ENCODE measurements around the gene SCT. TPM values are rescaled to one million over a fixed set of nuclear protein-coding genes. Genes with fewer than 3 reads are reported as not detected.

SCT gene
- not detected in 5 replicates for total RNA-seq (2022; extraction: Qiagen RNA extraction; ENCODE audit: low read depth)

GRCh38 chr11:626475-627307 is at the start of gene SCT:
SCT (minus strand) TSS chr11:627181; CDS start chr11:627143, 38 bp downstream.

GRCh38 chr11:636511-637332 is 9.7 kb upstream of the SCT start, which contains the start of gene DRD4:
DRD4 (plus strand) TSS chr11:637269; CDS start chr11:637305, 36 bp downstream.

GRCh38 chr11:624705-625635 is 2.0 kb downstream of the SCT start, which contains the start of gene CDHR5:
CDHR5 (minus strand) TSS chr11:624955; CDS start chr11:624902, 53 bp downstream.

GRCh38 chr11:615504-616319 is 11.3 kb downstream of the SCT start, which contains the start of gene IRF7:
IRF7 (minus strand) TSS chr11:615950; CDS start chr11:615364, 586 bp downstream.

Other genes with a start within 250 kb of the SCT start
- 26.4 to 39.8 TPM (median 36.5 TPM) in 5 replicates for gene PKP3, start 233.0 kb downstream of the SCT start, total RNA-seq (2022; extraction: Qiagen RNA extraction; ENCODE audit: low read depth)
- 59.9 to 95.2 TPM (median 84.4 TPM) in 5 replicates for gene SIGIRR, start 212.2 kb downstream of the SCT start, total RNA-seq (2022; extraction: Qiagen RNA extraction; ENCODE audit: low read depth)
- 0.61 to 1.6 TPM (median 1.2 TPM) in 5 replicates for gene ANO9, start 185.2 kb downstream of the SCT start, total RNA-seq (2022; extraction: Qiagen RNA extraction; ENCODE audit: low read depth)
- gene PTDSS2, start 176.9 kb downstream of the SCT start, total RNA-seq (2022; extraction: Qiagen RNA extraction; ENCODE audit: low read depth): 31.4 to 49.0 TPM (median 44.3 TPM) in 5 replicates
- gene RNH1, start 119.9 kb downstream of the SCT start, total RNA-seq (2022; extraction: Qiagen RNA extraction; ENCODE audit: low read depth): 119 to 170 TPM (median 165 TPM) in 5 replicates
- gene HRAS, start 91.6 kb downstream of the SCT start, total RNA-seq (2022; extraction: Qiagen RNA extraction; ENCODE audit: low read depth): 93.4 to 148 TPM (median 142 TPM) in 5 replicates
- gene LRRC56, start 89.7 kb downstream of the SCT start, total RNA-seq (2022; extraction: Qiagen RNA extraction; ENCODE audit: low read depth): 0.45 to 0.96 TPM (median 0.67 TPM) in 5 replicates
- 1.5 to 2.9 TPM (median 2.8 TPM) in 5 replicates for gene LMNTD2, start 66.4 kb downstream of the SCT start, total RNA-seq (2022; extraction: Qiagen RNA extraction; ENCODE audit: low read depth)
- 28.9 to 39.7 TPM (median 35.6 TPM) in 5 replicates for gene RASSF7, start 66.2 kb downstream of the SCT start, total RNA-seq (2022; extraction: Qiagen RNA extraction; ENCODE audit: low read depth)
- 25.5 to 37.0 TPM (median 33.9 TPM) in 5 replicates for gene PHRF1, start 50.7 kb downstream of the SCT start, total RNA-seq (2022; extraction: Qiagen RNA extraction; ENCODE audit: low read depth)
- gene IRF7, start 11.2 kb downstream of the SCT start, total RNA-seq (2022; extraction: Qiagen RNA extraction; ENCODE audit: low read depth): 4.0 to 8.0 TPM (median 6.0 TPM) in 5 replicates
- 0.05 to 0.14 TPM in 2 of 5 replicates, not detected in the others for gene CDHR5, start 2.2 kb downstream of the SCT start, total RNA-seq (2022; extraction: Qiagen RNA extraction; ENCODE audit: low read depth)
- gene DRD4, start 10.1 kb upstream of the SCT start, total RNA-seq (2022; extraction: Qiagen RNA extraction; ENCODE audit: low read depth): 0.10 to 0.45 TPM (median 0.22 TPM) in 5 replicates
- 26.8 to 38.2 TPM (median 36.6 TPM) in 5 replicates for gene DEAF1, start 68.0 kb upstream of the SCT start, total RNA-seq (2022; extraction: Qiagen RNA extraction; ENCODE audit: low read depth)
- 9.1 to 10.8 TPM (median 10.0 TPM) in 5 replicates for gene TMEM80, start 68.6 kb upstream of the SCT start, total RNA-seq (2022; extraction: Qiagen RNA extraction; ENCODE audit: low read depth)
- 72.5 to 125 TPM (median 110 TPM) in 5 replicates for gene EPS8L2, start 79.0 kb upstream of the SCT start, total RNA-seq (2022; extraction: Qiagen RNA extraction; ENCODE audit: low read depth)
- gene TALDO1, start 120.3 kb upstream of the SCT start, total RNA-seq (2022; extraction: Qiagen RNA extraction; ENCODE audit: low read depth): 399 to 462 TPM (median 422 TPM) in 5 replicates
- gene GATD1, start 150.3 kb upstream of the SCT start, total RNA-seq (2022; extraction: Qiagen RNA extraction; ENCODE audit: low read depth): 33.0 to 49.6 TPM (median 38.2 TPM) in 5 replicates
- gene CEND1, start 162.9 kb upstream of the SCT start, total RNA-seq (2022; extraction: Qiagen RNA extraction; ENCODE audit: low read depth): 1.4 to 2.0 TPM (median 1.6 TPM) in 5 replicates
- gene SLC25A22, start 171.1 kb upstream of the SCT start, total RNA-seq (2022; extraction: Qiagen RNA extraction; ENCODE audit: low read depth): 21.4 to 38.1 TPM (median 34.1 TPM) in 5 replicates
- gene PIDD1, start 178.1 kb upstream of the SCT start, total RNA-seq (2022; extraction: Qiagen RNA extraction; ENCODE audit: low read depth): 8.1 to 16.3 TPM (median 13.1 TPM) in 5 replicates
- 1,693 to 2,940 TPM (median 2,495 TPM) in 5 replicates for gene RPLP2, start 182.8 kb upstream of the SCT start, total RNA-seq (2022; extraction: Qiagen RNA extraction; ENCODE audit: low read depth)
- 35.3 to 59.0 TPM (median 53.7 TPM) in 5 replicates for gene PNPLA2, start 191.7 kb upstream of the SCT start, total RNA-seq (2022; extraction: Qiagen RNA extraction; ENCODE audit: low read depth)
- 3.0 to 6.5 TPM (median 4.8 TPM) in 5 replicates for gene CRACR2B, start 200.7 kb upstream of the SCT start, total RNA-seq (2022; extraction: Qiagen RNA extraction; ENCODE audit: low read depth)
- 723 to 833 TPM (median 723 TPM) in 5 replicates for gene CD151, start 205.8 kb upstream of the SCT start, total RNA-seq (2022; extraction: Qiagen RNA extraction; ENCODE audit: low read depth)
- gene POLR2L, start 215.3 kb upstream of the SCT start, total RNA-seq (2022; extraction: Qiagen RNA extraction; ENCODE audit: low read depth): 556 to 746 TPM (median 619 TPM) in 5 replicates
- 107 to 186 TPM (median 164 TPM) in 5 replicates for gene TSPAN4, start 215.7 kb upstream of the SCT start, total RNA-seq (2022; extraction: Qiagen RNA extraction; ENCODE audit: low read depth)